HepG2 (cell line): ENCODE data around the gene RDH11. TPM values are rescaled to one million over a fixed set of nuclear protein-coding genes. Genes with fewer than 3 reads are reported as not detected.
A peak's percentile ranks its signal among the peaks of the same experiment; 100 is the strongest.

Experiments
- CEBPG ChIP-seq: IDR thresholded peaks from 2 replicates; pipeline ENCODE4 v1.6.1; 2016
- CEBPZ ChIP-seq: IDR thresholded peaks from 2 replicates; pipeline ENCODE4 v1.6.1; 2012; ENCODE audit warnings: low read length, improper control_type of control experiment
- KLF6 ChIP-seq: IDR thresholded peaks from 2 replicates; pipeline ENCODE4 v1.8.0; 2016; ENCODE audit warnings: missing biosample characterization, missing genetic modification reagents
- MAZ ChIP-seq, 2 experiments: sonication (generic) in 1 of 2; formaldehyde crosslinking in 1 of 2; IDR thresholded peaks; 2 replicates each; pipeline versions ENCODE4 v1.5.0 to v1.6.1; 2012 to 2020; ENCODE audit warnings: low read depth in 2 of 2, mild to moderate bottlenecking in 2 of 2, borderline replicate concordance in 1 of 2, improper control_type of control experiment in 1 of 2, low read length in 1 of 2, missing genetic modification reagents in 1 of 2, moderate library complexity in 1 of 2
- PITX1 ChIP-seq: sonication (generic); formaldehyde crosslinking; IDR thresholded peaks from 2 replicates; pipeline ENCODE4 v1.5.1; 2020; ENCODE audit warnings: mild to moderate bottlenecking, missing genetic modification reagents
- SAP130 ChIP-seq: IDR thresholded peaks from 2 replicates; pipeline ENCODE4 v1.6.1; 2016; ENCODE audit warnings: low read depth
- SMC3 ChIP-seq: IDR thresholded peaks from 2 replicates; pipeline ENCODE4 v1.6.1; 2011; ENCODE audit warnings: low read length, improper control_type of control experiment
- SYNCRIP ChIP-seq: fragments of 200-400 bp; formaldehyde crosslinking; IDR thresholded peaks from 2 replicates; pipeline ENCODE4 v1.6.1; 2018; ENCODE audit warnings: mild to moderate bottlenecking, low read depth, low read length; ENCODE audit not compliant: insufficient read depth
- TEAD3 ChIP-seq: optimal IDR thresholded peaks from 2 replicates; pipeline ENCODE3; 2016; ENCODE audit warnings: borderline replicate concordance
- ZNF24 ChIP-seq: fragments of 450-650 bp; IDR thresholded peaks from 2 replicates; pipeline ENCODE4 v1.6.1; 2017; ENCODE audit warnings: antibody characterized with exemption, mild to moderate bottlenecking
- ZNF687 ChIP-seq: sonication (generic); formaldehyde crosslinking; IDR thresholded peaks from 2 replicates; pipeline ENCODE4 v1.5.1; 2020; ENCODE audit warnings: mild to moderate bottlenecking, missing genetic modification reagents, moderate library complexity
- polyA plus RNA-seq, 8 experiments: library from polyadenylated mRNA; depleted of rRNA in 3 of 8; stranded (reverse) in 7 of 8; unstranded in 1 of 8; fragments of >200 nt; fragmentation: Illumina TruSeq in 4 of 8; extraction: Trizol in 4 of 8; gene quantifications; 2 replicates each; pipeline versions ENCODE4 v1.2.1 to v1.2.3, GENCODE V29; 2011 to 2016; ENCODE audit warnings: low read depth in 4 of 8, missing spikeins in 1 of 8, mixed read lengths in 1 of 8; ENCODE audit not compliant: insufficient read depth in 1 of 8
- total RNA-seq, 5 experiments: library from RNA; depleted of rRNA; stranded (reverse); fragments of >200 nt; fragmentation: Illumina TruSeq; extraction: Trizol; gene quantifications; 2 replicates each; pipeline ENCODE4 v1.2.3, GENCODE V29; 2016; ENCODE audit warnings: low read depth in 1 of 5
- TF ChIP-seq, protein P1 (sequence below): sonication (generic); formaldehyde crosslinking; IDR thresholded peaks from 2 replicates; pipeline ENCODE4 v1.5.0; 2020; ENCODE audit warnings: mild to moderate bottlenecking, missing genetic modification reagents, moderate library complexity
- TF ChIP-seq, protein P2 (sequence below): sonication (generic); formaldehyde crosslinking; IDR thresholded peaks from 2 replicates; pipeline ENCODE4 v1.8.1; 2022; ENCODE audit warnings: low read depth, mild to moderate bottlenecking, missing genetic modification reagents

The RDH11 gene
- total and polyA plus RNA-seq, 2 of the 13 experiments (the other 11 are each of a cell fraction or from before 2014, with no cell fraction given), result 106 to 131 TPM

- TF ChIP-seq, protein P1, sequence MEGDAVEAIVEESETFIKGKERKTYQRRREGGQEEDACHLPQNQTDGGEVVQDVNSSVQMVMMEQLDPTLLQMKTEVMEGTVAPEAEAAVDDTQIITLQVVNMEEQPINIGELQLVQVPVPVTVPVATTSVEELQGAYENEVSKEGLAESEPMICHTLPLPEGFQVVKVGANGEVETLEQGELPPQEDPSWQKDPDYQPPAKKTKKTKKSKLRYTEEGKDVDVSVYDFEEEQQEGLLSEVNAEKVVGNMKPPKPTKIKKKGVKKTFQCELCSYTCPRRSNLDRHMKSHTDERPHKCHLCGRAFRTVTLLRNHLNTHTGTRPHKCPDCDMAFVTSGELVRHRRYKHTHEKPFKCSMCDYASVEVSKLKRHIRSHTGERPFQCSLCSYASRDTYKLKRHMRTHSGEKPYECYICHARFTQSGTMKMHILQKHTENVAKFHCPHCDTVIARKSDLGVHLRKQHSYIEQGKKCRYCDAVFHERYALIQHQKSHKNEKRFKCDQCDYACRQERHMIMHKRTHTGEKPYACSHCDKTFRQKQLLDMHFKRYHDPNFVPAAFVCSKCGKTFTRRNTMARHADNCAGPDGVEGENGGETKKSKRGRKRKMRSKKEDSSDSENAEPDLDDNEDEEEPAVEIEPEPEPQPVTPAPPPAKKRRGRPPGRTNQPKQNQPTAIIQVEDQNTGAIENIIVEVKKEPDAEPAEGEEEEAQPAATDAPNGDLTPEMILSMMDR, result peak; percentile 83
- 0 out of 2 replicates have a peak, but pooled peaks have one; percentile 13 for TF ChIP-seq CEBPG
- peak; percentile 16; the same call in 1 of the 2 replicates for TF ChIP-seq SAP130 (CRISPR knock-in tag)
- TF ChIP-seq PITX1, result no peak
- no peak for TF ChIP-seq ZNF687 (CRISPR knock-in tag)
- TF ChIP-seq, protein P2, sequence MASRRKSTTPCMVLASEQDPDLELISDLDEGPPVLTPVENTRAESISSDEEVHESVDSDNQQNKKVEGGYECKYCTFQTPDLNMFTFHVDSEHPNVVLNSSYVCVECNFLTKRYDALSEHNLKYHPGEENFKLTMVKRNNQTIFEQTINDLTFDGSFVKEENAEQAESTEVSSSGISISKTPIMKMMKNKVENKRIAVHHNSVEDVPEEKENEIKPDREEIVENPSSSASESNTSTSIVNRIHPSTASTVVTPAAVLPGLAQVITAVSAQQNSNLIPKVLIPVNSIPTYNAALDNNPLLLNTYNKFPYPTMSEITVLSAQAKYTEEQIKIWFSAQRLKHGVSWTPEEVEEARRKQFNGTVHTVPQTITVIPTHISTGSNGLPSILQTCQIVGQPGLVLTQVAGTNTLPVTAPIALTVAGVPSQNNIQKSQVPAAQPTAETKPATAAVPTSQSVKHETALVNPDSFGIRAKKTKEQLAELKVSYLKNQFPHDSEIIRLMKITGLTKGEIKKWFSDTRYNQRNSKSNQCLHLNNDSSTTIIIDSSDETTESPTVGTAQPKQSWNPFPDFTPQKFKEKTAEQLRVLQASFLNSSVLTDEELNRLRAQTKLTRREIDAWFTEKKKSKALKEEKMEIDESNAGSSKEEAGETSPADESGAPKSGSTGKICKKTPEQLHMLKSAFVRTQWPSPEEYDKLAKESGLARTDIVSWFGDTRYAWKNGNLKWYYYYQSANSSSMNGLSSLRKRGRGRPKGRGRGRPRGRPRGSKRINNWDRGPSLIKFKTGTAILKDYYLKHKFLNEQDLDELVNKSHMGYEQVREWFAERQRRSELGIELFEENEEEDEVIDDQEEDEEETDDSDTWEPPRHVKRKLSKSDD (CRISPR knock-in tag), result no peak
- TF ChIP-seq ZNF24, result no peak
- TF ChIP-seq SMC3, result peak; percentile 92
- peak; percentile 28 for TF ChIP-seq TEAD3 (CRISPR knock-in tag)
- TF ChIP-seq CEBPZ, result no peak
- TF ChIP-seq MAZ (IDR thresholded peaks at IDR 0.05; ENCODE audit: borderline replicate concordance, low read depth, low read length), result no peak
- TF ChIP-seq MAZ (CRISPR knock-in tag; IDR thresholded peaks at IDR 0.05; ENCODE audit: low read depth), result no peak
- no peak for TF ChIP-seq KLF6 (CRISPR knock-in tag)
- TF ChIP-seq SYNCRIP, result no peak
- TF ChIP-seq, all 625 proteins: peak for 11
Observed at GRCh38 chr14:67666750-67667449, 28.7 kb downstream of the RDH11 start (continued).
